LHCN-M2 (cell line): Measurements from ENCODE around the gene YTHDC1. TPM values are rescaled to one million over a fixed set of nuclear protein-coding genes. Genes with fewer than 3 reads are reported as not detected.
"Not testable (repeated sequence)": the region's sequence is repeated elsewhere in the genome, so short reads cannot be mapped to it uniquely, and the experiment has no call there.

Experiments
- DNase-seq: peaks from one replicate; pipeline ENCODE4 v3.0.0-alpha.2; 2012; ENCODE audit warnings: low read depth
- polyA plus RNA-seq: library from polyadenylated mRNA; unstranded; fragments of >200 nt; gene quantifications from one replicate; pipeline ENCODE4 v1.2.1, GENCODE V29; 2012; ENCODE audit warnings: missing spikeins
- total RNA-seq: library from RNA; depleted of rRNA; stranded (reverse); fragments of >200 nt; gene quantifications from 2 replicates; pipeline ENCODE4 v1.2.3, GENCODE V29; 2014; rRNA removed

The YTHDC1 gene
- 35.5 and 44.4 TPM in 2 replicates for total RNA-seq
- 23.3 TPM for polyA plus RNA-seq

DNA sequence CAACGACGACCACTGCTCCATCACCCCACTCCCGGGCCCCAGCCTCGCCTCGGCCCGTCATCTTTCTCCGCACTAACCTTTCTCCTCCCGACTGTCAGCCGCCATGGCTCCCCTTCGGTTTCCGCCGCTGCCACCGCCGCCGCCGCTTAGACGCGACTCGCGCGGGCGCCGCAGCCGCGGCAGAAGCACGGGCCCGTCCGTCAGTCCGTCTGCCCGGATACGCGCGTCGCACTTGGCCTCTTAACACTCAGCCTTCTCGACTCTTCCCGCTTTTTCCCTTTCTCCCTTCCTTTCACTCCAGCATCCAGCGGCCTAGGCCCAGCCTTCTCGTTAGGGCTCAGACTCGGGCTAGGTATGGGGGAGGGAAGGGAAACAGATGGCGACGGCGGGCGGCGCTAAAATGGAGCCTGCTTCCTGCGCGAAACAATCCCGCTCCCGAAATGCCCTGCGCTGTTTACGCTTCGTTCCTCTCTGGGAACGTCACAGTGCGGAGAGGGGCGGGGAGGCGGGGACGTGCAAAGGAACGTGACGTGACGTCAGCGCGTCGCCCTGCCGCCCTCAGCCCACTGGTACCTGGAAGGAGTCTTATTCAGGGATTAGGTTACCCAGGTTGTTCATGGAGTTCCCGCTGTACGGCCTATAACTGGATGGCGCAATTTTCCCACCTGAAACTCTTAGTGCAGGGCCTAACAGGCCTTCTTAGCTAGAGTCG, at the start of gene YTHDC1:
TSS of gene YTHDC1 (minus strand) at position 442 of the 712 bp plus-strand sequence. CDS start at position 105, 337 bp downstream.
- peak; percentile 94 for DNase-seq

DNA sequence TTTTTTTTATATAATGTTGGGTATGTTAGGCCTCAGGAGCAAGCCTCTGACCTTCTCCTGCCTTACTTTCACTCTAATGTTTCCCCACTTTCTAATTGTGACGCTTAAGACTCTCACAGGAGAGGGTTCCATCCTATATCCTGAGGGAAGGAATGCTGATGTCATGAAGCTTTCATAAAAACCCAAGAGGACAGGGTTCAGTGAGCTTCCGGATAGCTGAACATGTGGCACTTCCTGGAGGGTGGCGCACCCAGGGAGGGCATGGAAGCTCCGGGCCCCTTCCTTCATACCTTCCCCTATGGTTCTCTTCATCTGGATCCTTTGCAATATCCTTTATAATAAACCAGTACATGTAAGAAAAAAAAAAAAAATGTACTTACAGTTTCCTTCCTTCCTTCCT, 49.4 kb upstream of the YTHDC1 start:
- no peak for DNase-seq

DNA sequence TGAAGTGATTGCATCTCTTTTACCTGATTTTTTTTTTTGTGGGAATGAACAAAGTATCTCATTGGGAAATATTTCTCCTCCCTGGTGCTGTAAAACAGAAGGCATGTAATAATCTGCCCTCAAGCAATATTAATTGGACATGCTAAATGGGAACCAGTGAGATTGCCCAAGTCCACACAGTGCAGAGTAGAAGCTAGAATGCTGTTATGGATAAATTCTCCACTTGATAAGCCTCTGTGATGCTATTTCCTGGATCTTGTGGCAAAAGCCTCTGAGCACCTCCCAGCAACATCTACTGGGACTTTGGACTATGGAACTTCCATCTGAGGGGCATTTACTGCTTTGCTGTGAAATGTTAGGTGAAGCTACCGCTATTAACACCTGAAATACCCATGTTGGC, 46.9 kb upstream of the YTHDC1 start:
- DNase-seq, result no peak

DNA sequence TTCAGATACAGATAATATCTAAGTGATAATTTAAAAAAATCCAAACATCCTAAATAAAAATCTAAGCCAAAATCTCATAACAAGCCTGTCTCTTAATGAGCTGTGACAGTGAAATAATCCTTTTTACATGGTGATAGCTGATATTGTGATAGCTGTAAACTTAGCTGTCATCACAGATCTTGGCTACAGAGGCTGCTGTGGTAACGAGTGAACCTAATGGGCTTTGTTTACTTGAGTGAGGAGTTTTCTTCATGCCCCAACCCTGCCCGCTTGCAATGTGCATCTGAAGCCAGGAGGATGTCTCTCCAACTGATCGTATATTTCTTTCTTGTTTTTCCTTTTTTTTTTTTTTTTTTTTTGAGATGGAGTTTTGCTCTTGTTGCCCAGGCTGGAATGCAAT, 41.5 kb upstream of the YTHDC1 start:
- no peak for DNase-seq

DNA sequence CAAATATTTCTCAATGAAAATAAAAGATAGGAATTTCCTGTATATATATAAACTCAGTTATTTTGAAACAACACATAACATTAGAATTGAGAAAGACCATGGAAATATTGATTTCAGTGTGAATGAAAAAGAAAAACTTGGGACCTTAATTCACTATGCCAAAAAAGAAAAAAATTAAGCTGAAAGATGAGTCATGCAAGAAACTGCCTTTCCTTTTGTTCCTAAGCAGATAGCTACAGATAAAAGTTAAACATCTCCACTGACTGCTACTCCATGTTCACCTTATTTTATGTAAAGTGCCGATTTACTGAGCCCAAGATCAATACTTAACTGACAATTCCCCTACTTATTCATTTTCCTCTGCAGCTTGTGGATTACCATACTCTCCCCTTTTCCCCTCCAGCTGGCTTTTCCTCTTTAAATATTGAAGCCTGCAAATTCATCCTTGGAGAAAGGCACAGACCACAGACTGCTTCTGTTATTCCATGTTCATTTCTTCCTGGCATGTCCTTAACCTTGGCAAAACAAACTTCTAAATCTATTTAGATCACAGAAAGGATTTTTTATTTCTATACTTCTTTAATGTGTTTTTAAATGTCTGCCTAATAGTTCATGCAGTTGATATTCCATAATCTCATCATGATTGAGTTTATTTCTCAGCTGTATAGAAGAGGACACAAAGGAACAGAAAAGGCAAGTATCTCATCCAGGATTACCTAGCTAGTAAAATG, 40.5 kb upstream of the YTHDC1 start:
- DNase-seq, result no peak

DNA sequence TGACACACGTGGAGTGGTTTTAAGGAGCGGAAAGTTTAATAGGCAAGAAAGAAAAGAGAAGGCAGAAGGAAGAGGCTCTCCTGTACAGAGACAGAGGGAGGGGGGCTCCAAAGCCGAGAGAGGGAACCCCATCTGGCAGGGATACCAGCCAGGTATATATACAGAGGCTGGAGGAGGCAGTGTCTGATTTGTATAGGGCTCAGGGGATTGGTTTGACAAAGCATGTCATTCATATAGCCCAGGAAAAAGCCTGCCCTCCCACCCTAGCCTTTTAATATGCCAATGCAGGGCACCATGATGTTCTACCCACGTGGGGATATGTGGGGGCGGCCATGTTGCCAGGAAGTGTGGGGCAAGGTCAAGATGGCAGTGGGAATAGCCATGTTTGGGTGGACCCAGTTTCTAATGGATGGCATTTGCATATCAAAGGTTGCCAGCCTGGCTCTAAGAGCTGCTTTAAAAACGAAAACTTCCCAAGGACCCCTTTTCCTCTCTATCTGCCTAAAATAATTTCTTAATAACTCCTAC, 39.6 kb upstream of the YTHDC1 start:
- not testable (repeated sequence) for DNase-seq

DNA sequence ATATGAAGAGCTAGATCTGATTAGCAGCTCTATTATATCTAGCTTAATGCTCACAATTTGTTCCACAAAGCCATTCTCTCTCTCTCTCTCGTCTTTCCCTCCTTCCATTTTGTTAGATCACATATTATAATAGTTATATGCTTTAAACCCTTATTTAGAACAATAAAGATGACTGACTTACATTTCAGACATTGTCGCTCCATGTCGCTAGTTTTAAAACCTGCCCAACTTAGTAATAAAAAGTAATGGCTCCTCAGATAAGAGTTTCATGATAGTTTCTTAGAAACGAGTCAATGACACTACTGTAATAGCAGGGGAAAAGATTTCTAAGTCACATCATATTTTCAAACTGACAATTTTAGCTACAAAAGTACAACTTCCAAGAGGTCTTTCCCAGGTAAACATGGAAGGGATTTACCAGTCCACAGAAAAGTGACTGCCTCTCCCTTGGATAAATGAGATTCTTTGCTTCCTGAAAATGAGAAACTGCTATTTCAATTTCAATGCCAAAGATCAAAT, 38.5 kb upstream of the YTHDC1 start:
- no peak for DNase-seq

DNA sequence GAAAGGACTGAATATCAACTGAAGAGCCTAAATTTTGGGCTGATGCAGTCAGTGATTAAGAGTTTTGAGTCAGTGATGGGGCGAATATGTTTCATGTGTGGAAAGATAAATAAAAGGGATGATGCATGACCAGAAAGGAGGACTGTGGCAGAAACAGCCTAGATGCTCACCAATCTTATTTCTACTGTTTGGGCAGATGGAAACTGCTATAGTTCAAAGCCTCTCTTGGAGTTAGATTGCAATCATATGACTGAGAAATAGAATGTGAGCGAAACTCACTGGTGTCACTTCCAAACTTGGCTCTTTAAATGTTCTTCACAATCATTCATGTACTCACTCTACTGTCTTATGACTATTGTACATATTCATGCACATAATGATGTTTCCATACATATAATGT, 35.4 kb upstream of the YTHDC1 start:
- DNase-seq, result no peak

DNA sequence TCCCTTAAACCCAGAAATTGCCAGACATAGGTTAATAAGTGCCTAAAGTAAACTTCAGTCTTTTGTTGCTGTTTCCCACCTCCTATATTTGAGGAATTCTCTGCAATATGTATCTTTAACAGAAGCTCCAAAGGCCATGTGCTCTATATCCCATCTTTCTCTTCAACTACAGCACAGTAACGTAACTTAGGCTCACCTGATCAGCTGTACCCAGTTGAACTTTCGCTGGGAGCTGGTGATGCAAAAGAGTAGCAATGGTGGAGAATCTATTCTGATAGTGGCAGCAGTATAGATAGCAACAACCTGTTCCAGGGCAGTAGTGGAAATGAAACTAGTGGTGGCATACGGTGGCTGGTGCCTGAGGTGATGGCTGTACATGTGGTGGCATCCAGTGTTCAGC, 33.2 kb upstream of the YTHDC1 start:
- DNase-seq, result no peak

DNA sequence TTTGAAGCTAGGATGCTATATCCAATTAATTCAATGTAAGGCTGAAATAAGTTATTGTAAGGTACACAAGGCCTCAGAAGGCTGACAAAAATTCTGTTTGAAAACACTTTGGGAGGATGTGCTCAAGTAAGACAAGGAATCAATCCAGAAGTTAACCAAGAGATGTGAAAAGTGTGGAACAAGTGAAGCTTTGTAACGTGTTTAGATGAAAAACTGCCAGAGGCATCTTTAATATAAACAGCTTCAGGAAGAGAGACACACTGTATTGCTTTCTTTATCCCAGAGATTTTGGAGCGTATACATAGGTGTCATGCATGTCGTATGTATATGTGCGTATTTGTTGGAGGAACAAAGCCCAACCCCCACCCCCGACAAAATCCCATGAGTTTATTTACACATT, 28.3 kb upstream of the YTHDC1 start:
- no peak for DNase-seq

DNA sequence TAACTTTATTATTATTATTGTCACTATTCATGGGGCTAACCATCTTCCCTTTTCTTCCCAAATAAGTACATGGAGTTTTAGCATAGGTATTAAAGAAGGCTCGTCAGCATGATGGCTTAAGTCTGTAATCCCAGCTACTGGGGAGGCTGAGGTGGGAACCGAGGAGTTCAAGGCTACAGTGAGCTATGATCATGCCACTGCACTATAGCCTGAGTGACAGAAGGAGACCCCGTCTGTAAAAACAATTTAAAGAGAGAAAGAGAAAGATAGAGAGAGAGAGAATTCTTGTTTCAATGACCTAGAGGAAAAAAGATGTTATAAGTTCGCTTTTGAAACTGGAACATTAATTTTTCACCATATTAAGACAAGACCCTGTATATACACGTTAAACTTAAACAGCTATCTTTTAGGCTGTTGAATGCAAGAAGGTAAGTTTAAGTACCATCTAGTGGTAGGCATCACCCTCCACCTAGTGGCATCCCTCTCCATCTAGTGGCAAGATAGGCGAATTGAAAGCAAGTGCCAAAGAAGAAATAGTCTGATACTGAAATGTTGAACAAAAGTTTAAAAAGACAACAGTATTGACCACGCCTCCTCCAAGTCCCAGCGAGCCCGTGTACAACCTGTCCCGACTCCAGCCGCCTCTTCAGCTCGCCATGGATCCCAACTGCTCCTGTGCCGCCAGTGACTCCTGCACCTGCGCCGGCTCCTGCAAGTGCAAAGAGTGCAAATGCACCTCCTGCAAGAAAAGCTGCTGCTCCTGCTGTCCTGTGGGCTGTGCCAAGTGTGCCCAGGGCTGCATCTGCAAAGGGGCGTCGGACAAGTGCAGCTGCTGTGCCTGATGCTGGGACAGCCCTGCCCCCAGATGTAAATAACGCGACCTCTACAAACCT, 26.0 kb upstream of the YTHDC1 start:
- peak; percentile 68 for DNase-seq

DNA sequence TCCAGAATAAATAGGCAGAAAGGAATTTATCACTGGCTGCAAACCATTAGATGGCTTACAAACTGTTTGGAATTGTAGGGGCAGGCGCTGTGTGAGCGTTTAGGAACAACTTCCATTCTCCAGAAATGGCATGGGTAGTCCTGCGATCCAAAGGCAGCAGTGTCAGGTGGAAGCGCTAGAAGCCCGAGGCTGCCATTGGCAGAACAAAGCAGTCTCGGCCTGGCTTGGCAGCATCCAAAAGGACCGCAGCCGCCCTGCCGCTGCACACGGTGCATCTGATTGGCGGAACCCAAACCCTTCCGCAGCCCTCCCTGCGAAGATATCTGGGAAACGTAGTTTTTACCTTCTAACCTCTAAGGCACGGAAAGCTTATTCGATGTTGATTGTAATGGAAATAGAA, 23.6 kb upstream of the YTHDC1 start:
- DNase-seq, result peak; percentile 56

DNA sequence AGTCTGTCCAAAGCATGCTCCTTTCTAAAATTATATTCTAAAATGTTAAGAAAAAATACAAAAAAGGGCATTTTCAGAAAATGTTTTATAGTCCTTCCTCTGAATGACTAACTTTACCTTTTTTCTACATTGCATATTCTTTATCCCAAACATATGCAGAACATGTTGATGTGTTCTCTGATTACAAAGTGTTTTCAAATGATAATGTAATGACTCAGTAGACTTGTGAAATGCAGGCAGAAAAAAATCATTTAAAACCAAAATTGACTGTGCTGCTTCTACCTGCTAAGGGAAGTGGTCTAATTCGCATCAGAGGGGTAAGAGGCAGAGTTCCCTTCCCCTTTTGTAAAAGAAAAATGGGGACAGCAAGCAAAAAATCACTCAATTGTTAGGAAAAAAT, 22.7 kb upstream of the YTHDC1 start:
- DNase-seq, result peak; percentile 29

DNA sequence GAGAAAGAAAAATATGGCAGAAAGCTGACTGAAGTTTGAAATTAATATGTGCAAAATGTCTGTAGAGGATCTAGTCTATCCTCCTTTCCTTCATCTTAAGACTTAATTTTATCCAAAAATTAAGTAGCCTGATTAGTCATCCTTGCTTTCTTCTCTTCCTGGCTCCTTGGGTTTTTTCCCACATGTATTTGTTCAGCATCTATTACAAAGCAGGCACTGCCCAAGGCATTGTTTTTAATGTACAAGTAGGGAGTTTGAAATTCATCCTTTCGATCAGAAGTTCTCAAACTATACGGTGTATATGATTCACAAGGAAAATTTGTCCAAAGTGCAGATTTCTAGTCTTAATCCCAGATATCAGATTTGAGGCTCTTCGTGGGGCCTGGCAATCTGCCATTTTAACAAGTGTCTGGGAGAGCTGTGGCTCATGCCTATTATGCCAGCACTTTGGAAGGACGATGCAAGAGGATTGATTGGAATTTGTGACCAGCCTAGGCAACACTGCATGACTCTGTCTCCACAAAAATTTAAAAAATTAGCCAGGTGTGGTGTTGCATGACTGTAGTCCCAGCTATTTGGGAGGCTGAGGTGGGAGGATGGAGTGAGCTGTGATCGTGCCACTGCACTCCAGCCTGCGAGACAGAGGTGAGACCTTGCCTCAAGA, 19.4 kb upstream of the YTHDC1 start:
- peak; percentile 67 for DNase-seq

DNA sequence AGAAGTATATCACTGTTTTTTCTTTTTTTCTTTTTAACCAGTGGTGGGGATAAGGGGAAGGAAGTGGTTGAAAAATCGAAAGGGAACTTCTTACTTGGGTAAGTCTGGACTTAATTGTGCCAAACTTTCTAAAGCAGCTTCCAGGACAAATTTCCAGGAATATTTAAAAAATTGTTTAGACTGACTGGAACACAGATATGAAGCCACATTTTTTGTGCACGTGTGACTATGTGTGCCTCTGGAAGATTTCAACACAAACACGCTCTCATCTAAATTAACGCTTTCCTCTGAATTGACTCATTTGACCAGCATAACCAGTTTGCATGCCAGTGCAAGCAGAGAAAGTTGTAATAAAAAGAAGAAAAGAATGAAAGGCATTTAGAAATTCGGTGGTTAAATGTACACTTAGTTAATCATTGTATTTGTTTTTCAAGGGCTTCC, 18.8 kb upstream of the YTHDC1 start:
- peak; percentile 72 for DNase-seq

DNA sequence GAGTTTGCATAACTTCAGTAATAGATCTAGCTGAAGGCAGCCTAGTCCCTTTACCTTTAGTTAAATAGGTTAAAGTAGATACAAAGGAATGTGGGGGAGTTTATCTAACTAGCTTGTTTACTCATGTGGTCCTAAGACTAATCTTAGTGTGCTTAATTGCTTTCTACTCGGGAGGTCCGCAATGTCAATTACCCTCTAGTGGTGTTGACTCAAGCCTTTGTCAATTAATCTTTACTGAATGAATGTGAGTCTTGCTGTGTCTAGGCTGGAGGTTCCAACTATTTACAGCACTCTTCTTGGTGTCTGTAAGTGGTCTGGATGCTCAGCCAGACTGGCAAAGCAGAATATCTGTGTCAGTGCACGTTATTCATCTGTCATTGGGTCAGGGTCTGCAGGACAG, 17.9 kb upstream of the YTHDC1 start:
- no peak for DNase-seq

DNA sequence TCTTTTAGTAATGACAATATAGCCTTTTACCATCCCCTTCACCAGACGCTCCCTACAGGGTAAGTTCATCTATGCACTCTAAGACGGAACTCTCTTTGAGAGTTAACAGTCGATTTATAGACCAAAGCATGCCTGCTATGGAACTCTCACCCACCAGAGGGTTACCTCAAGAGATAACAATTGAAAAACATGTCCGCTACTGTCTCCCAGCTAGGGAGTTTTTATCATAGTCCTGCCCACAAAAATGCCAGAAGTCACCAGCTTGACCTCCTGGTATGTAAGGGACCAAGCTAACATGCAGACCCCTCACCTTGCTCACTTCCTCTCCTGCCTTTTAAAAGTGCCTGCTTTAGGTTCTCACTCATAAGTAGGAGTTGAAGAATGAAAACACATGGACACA, 16.7 kb upstream of the YTHDC1 start:
- DNase-seq, result no peak

DNA sequence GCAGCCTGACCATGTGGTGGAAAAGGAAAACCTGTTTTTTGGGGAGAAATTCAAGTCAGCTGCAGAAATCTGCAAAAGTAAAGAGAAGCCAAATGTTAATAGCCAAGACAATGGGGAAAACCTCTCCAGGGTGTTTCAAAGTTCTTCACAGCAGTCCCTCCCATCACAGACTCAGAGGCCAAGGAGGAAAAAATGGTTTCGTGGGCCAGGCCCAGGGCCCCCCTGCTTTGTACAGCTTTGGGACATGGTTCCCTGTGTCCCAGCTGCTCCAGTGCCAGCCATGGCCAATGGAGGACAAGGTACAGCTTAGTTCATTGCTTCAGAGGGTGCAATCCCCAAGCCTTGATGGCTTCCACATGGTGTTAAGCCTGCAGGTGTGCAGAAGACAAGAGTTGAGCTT, 15.2 kb upstream of the YTHDC1 start:
- DNase-seq, result no peak

DNA sequence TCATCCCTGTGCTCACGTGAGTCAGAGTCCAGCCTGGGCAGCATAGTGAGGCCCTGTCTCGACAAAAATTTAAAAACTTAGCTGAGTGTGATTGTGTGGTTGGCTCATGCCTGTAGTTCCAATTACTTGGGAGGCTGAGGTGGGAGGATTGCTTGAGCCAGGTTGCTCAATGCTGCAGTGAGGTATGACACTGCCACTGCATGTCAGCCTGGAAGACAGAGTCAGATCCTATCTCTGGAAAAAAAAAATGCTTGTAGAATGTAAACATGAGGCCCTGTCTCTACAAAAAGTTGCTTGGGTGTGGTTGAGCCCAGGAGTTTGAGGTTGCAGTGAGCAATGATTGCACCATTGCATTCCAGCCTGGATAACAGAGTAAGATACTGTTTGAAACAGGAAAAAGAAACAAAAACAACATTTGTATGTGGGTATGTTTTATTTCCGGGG, 11.3 kb upstream of the YTHDC1 start:
- DNase-seq, result peak; percentile 41

DNA sequence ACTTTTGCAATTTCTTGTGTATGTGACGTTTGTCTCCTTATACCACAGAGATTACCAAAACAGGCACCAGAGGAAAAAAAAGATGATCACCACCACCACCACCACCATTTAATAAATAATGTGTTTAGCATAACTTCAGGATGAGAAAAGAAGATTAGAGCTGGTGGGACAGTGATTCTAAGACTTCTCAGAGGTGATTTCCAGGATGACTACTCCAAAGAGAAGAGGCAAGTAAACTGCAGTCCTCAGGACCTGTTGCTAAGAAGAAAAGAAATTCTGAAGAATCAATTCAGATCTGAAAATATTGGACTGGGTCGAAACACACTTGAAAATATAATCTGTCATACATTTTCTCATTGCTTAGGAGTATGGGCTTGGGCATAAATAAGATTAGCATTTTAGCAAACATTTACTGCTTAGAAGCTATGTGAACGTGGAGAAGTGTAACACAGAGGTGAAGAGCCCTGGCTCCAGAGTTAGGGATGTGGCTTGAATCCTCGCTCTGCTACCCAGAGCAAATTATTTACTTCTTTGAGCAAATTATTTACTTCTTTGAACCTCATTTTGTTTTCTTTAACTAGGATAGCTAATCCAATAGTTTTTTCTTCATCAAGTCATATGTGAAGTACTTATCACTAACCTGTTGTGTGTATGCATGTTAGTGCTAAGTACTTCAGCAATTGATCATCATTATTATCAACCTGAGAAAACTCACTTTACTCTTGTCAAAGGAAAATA, 10.5 kb upstream of the YTHDC1 start:
- no peak for DNase-seq
